ENCODE measurements around the gene AFAP1.

DNA sequence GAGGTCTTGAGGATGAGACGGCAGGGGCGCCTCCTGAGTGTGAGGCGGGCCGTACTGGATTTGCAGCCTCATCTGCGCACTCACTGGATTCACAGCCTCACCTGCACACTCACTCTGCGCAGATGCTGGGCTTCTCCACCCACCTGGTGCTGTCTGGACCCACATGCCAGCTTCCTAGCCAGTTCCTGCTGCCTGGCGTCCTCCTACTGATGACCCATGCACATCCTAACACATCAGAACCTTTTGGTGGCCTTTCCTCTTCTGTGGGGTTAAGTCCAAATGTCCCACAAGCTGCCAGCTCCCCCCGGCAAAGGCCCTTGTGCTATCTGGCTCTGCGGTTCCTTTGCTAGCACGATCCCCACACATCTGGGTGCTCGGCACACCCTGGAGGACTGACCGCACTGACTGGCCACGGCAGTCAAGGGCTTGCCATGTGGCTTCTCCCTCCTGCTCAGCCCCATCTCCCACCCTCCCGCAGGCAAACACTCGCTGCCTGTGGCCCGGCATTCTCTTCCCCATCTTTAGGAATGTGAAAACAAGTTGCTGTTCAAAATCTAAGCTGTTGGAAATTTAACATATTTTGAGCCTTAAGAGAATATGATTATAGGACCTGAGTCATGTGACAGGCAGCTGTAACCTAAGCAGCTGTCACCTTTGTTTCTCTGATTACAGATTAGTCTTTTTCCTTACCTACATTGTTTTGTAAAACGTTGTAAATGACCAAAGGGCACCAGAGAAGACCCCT, 39.4 kb upstream of the AFAP1 start:
- TF ChIP-seq CTCF (conservative IDR thresholded peaks at IDR 0.05; ENCODE audit: low read length), result no peak
- no peak for TF ChIP-seq EZH2phosphoT487 (IDR thresholded peaks at IDR 0.05; ENCODE audit: borderline replicate concordance, low read depth, low read length)
